ENCODE results near the gene GP1BB.

Gene GP1BB

GRCh38 chr22:19770349-19771220, 47.2 kb downstream of the GP1BB start:
- CTCF ChIA-PET = no interaction called here
- no peak for DNase-seq (ENCODE audit: extremely low spot score)
- POLR2A ChIA-PET = no interaction called here
- no peak for TF ChIP-seq SP1 (IDR thresholded peaks at IDR 0.05)
- no peak for TF ChIP-seq BHLHE40 (IDR thresholded peaks at IDR 0.05; ENCODE audit: borderline replicate concordance)
- TF ChIP-seq CTBP1 (IDR thresholded peaks at IDR 0.05; ENCODE audit: borderline replicate concordance) = no peak
- no peak for TF ChIP-seq PKNOX1 (IDR thresholded peaks at IDR 0.05)
- TF ChIP-seq ELF4 (IDR thresholded peaks at IDR 0.05) = no peak
- TF ChIP-seq ZNF384 (IDR thresholded peaks at IDR 0.05) = no peak
- TF ChIP-seq FOXM1 (IDR thresholded peaks at IDR 0.05; ENCODE audit: borderline replicate concordance) = no peak

DNA sequence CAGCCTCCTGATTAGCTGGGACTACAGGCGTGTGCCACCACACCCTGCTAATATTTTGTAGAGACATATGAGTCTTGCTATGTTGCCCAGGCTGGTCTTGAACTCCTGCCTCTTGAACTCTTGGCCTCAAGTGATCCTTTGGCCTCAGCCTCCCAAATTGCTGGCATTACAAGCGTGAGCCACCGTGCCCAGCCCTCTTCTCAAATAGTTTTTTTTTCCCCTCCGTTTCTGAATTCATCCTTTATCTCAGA, 49.0 kb downstream of the GP1BB start:
- no peak for TF ChIP-seq FOXM1 (IDR thresholded peaks at IDR 0.05; ENCODE audit: borderline replicate concordance)
- TF ChIP-seq LEF1 (IDR thresholded peaks at IDR 0.05; ENCODE audit: borderline replicate concordance) = no peak
- TF ChIP-seq ELF4 (IDR thresholded peaks at IDR 0.05) = no peak
- TF ChIP-seq ARNT (IDR thresholded peaks at IDR 0.05) = no peak
- no peak for TF ChIP-seq FOXK2 (IDR thresholded peaks at IDR 0.05)
- TF ChIP-seq BHLHE40 (IDR thresholded peaks at IDR 0.05; ENCODE audit: borderline replicate concordance) = no peak
- no peak for TF ChIP-seq PKNOX1 (IDR thresholded peaks at IDR 0.05)
- no peak for TF ChIP-seq L3MBTL2 (conservative IDR thresholded peaks at IDR 0.05)
- no peak for TF ChIP-seq HDGF (IDR thresholded peaks at IDR 0.05; ENCODE audit: borderline replicate concordance)
- no peak for TF ChIP-seq SP1 (IDR thresholded peaks at IDR 0.05)
- no peak for TF ChIP-seq ZNF384 (IDR thresholded peaks at IDR 0.05)
- ChIA-PET POLR2A (interaction anchor here (1.1 kb wide), 1 partner anchor 10 kb away, joined by 3 read pairs; no protein-coding TSS in a partner anchor), CTCF (no interaction called here)
- DNase-seq (ENCODE audit: extremely low spot score) = no peak

DNA sequence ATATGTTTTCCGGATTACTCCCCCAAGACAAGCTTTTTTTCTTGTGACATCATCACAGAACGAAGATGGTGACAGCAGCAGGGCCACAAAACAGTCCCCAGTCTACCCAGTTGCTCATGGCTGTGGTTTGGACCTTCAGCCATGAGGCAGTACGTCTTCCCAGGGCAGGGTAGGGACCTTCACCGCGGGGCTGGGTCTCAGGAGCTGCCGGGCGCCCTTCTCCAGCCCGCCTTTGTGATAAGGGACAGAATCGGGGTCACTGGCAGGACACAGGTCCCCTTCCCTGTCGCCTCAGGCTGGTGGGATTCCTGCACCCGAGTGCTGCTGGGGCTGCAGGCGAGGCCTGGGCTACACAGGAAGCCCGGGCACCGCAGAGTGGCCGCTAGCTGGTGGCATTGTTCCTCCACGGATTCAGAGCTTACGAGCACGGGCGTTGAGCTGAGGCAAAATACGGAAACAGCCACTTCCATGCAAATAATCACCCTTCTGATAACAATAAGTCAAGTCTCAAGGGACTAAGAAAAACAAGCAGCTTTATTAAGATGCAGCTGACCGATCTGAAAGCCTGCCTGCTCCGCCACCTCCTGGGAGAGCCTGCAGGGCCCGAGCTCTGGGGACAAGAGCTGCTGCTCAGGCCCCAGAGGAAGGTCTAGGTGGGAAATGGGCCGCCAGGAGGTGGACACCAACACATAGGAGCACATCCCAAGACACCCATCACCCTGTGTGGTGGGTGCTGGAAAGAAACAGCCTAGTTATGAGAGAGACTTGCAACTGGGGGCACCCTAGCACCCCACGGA, 49.5 kb downstream of the GP1BB start:
- ChIA-PET CTCF (no interaction called here), POLR2A (interaction anchor here (1.1 kb wide), 1 partner anchor 10 kb away, joined by 3 read pairs; no protein-coding TSS in a partner anchor)
- no peak for TF ChIP-seq CTBP1 (IDR thresholded peaks at IDR 0.05; ENCODE audit: borderline replicate concordance)
- no peak for TF ChIP-seq FOXK2 (IDR thresholded peaks at IDR 0.05)
- no peak for TF ChIP-seq SP1 (IDR thresholded peaks at IDR 0.05)
- TF ChIP-seq BHLHE40 (IDR thresholded peaks at IDR 0.05; ENCODE audit: borderline replicate concordance) = no peak
- TF ChIP-seq ZNF384 (IDR thresholded peaks at IDR 0.05) = no peak
- TF ChIP-seq HDGF (IDR thresholded peaks at IDR 0.05; ENCODE audit: borderline replicate concordance) = no peak
- no peak for TF ChIP-seq NFRKB (IDR thresholded peaks at IDR 0.05)
- no peak for TF ChIP-seq FOXM1 (IDR thresholded peaks at IDR 0.05; ENCODE audit: borderline replicate concordance)
- TF ChIP-seq ARNT (IDR thresholded peaks at IDR 0.05) = no peak
- no peak for TF ChIP-seq SUZ12 (IDR thresholded peaks at IDR 0.05)
- TF ChIP-seq PKNOX1 (IDR thresholded peaks at IDR 0.05) = no peak
- no peak for TF ChIP-seq L3MBTL2 (conservative IDR thresholded peaks at IDR 0.05)
- TF ChIP-seq ELF4 (IDR thresholded peaks at IDR 0.05) = no peak
- TF ChIP-seq FOXA1 (IDR thresholded peaks at IDR 0.05) = no peak
- no peak for TF ChIP-seq LEF1 (IDR thresholded peaks at IDR 0.05; ENCODE audit: borderline replicate concordance)
- TF ChIP-seq TARDBP (IDR thresholded peaks at IDR 0.05) = no peak
- no peak for DNase-seq (ENCODE audit: extremely low spot score)

DNA sequence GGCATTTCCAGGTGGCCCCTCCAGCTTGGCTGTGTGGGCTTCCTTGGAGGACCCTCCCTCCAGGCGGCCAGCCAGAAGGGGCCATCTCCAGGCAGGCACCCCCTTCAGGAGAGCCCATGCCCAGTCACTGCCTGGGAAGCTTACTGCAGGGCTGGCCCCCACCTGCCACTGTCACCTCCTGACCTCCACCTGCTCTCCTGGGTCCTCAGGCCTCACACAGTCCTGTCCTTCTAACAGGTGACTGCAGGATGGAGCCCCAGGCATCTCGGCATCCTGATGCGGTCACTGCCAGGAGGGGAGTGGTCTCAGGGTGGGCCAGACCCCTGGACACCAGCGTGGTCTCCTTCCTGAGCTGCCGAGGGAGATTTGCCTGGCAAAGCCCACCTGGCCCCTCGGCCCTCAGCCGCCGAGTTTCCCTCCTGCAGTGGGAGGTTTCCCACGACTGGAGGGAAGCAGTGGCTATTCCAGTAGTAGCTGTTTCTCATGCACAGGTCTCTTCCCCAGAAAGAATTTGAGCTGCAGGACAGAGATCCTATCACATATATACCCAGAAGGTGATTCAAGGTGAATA, 50.2 kb downstream of the GP1BB start:
- ChIA-PET POLR2A (interaction anchor here (1.1 kb wide), 1 partner anchor 11 kb away, joined by 3 read pairs; no protein-coding TSS in a partner anchor), CTCF (no interaction called here)
- no peak for TF ChIP-seq BHLHE40 (IDR thresholded peaks at IDR 0.05; ENCODE audit: borderline replicate concordance)
- no peak for TF ChIP-seq CTBP1 (IDR thresholded peaks at IDR 0.05; ENCODE audit: borderline replicate concordance)
- TF ChIP-seq ELF4 (IDR thresholded peaks at IDR 0.05) = no peak
- no peak for TF ChIP-seq HDGF (IDR thresholded peaks at IDR 0.05; ENCODE audit: borderline replicate concordance)
- no peak for TF ChIP-seq LEF1 (IDR thresholded peaks at IDR 0.05; ENCODE audit: borderline replicate concordance)
- TF ChIP-seq PKNOX1 (IDR thresholded peaks at IDR 0.05) = no peak
- no peak for TF ChIP-seq FOXA1 (IDR thresholded peaks at IDR 0.05)
- no peak for TF ChIP-seq ZNF384 (IDR thresholded peaks at IDR 0.05)
- no peak for TF ChIP-seq L3MBTL2 (conservative IDR thresholded peaks at IDR 0.05)
- TF ChIP-seq SUZ12 (IDR thresholded peaks at IDR 0.05) = no peak
- no peak for TF ChIP-seq TARDBP (IDR thresholded peaks at IDR 0.05)
- no peak for TF ChIP-seq NFRKB (IDR thresholded peaks at IDR 0.05)
- no peak for TF ChIP-seq FOXM1 (IDR thresholded peaks at IDR 0.05; ENCODE audit: borderline replicate concordance)
- TF ChIP-seq ARNT (IDR thresholded peaks at IDR 0.05) = no peak
- no peak for TF ChIP-seq FOXK2 (IDR thresholded peaks at IDR 0.05)
- no peak for TF ChIP-seq SP1 (IDR thresholded peaks at IDR 0.05)
- DNase-seq (ENCODE audit: extremely low spot score) = no peak

Data from HEK293T (cell line).